GM21515 (cell line): ENCODE data around the gene SECTM1.

Source experiments
- ATAC-seq: cut with Tn5 transposase; IDR thresholded peaks from one replicate; pipeline ENCODE4 v1.9.1; 2021; ENCODE audit not compliant: unreplicated experiment

The SECTM1 gene

DNA sequence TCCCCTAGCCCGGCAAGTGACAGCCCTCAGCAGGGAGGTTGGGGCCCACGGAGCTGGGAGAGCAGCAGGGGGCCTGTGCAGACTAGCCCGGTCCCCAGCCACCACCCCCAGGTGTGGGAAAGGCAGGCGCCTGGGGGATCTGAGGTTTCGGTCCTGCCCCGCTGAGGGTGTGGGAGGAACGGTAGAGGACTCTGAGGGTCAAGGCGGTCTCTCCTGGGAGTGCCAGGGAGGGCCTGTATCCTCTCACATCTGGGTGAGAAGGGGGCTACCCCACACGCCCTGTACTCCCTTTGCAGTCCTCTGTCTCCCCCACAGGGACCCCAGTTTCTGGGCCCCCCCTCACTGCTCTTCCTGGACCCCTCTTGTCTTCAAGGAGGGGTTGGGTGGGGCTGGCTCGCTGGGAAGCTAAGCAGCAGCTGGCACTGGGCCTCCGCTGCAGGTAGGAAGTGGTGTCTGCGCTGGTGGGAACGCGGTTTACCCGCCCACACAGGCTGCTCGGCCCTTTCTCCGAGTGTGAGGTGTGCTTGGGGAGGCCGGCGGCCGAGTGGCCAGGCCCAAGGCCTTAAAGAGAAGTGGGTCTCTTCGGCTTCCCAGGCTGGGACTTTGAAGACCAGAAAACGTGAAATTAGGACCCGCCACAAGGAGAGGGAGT lies 31.5 kb downstream of the SECTM1 start:
- ATAC-seq: no peak

DNA sequence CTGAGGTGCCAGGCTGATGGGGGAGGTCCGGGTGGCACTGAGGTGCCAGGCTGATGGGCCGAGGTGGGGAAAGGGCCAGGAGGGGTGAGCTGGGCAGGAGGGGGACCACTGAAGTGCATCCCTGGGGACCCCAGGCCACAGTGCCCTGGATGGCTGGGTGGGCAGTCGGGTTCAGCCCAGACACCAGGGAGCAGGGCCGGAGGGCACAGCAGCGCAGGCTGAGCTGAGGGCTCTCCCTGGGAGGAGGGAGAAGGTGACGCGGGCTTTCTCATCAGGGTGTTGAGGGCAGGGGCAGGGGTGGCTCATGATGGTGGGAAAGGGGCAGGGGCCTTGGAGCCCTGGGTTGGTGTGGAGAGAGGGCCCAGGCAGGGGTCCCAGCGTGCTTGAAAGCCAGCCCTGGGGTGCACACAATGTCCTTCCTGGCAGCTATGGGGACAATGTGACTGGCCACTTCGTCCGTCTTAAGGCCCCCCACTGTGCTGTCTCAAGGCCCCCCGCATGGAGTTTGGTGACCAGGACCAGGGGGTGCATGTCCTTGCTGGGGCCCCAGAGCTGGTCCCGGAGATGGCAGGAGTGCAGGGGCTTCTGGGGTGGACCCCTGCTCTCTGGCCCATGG lies 32.2 kb downstream of the SECTM1 start:
- ATAC-seq: no peak

GRCh38 chr17:82300707-82301270 lies 32.8 kb downstream of the SECTM1 start:
- ATAC-seq: no peak

- no peak for ATAC-seq
These were observed 33.3 kb downstream of the SECTM1 start for GRCh38 chr17:82300228-82300627.

DNA sequence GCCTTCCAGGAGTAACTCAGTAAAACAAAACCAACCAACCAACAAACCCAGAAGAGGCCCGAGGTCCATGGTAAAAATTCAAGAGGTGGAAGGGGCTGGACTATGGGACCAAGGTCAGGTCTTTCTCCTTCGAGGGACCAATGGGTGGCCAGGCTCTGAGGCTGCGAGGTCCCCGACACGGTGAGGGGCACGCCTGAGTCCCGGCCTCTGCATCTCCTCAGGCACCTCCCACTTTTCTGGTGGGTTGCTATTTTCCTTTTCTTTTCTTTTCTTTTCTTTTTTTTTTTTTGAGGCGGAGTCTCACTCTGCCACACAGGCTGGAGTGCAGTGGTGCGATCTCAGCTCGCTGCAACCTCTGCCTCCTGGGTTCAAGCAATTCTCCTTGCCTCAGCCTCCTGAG lies 34.1 kb downstream of the SECTM1 start:
- ATAC-seq: no peak

GRCh38 chr17:82298538-82299421 lies 34.8 kb downstream of the SECTM1 start:
- ATAC-seq: no peak

- no peak for ATAC-seq
These were observed 35.6 kb downstream of the SECTM1 start for GRCh38 chr17:82297714-82298537.

DNA sequence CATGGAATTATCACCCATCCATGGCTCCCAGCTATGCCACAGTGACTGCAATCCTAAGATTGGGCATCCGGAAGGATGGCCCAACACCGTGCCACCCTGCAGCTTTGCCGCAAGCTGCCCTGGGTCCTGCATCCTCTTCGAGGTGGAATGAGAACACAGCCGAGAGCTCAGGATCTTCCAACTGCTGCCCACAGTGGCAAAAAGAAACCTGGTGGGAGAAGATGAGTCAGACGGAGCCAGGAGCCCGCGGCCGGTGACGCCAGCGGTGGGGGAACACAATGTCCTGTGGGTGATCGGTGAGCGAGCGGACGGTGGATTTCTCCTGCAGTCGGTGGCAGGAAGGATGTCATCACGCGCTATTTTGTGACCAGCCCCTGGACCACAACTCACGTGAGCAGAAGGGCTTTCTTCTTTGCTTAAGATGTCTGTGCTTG lies 36.3 kb downstream of the SECTM1 start:
- ATAC-seq: no peak

- no peak for ATAC-seq
These were observed 36.9 kb downstream of the SECTM1 start for GRCh38 chr17:82296511-82297279.

DNA sequence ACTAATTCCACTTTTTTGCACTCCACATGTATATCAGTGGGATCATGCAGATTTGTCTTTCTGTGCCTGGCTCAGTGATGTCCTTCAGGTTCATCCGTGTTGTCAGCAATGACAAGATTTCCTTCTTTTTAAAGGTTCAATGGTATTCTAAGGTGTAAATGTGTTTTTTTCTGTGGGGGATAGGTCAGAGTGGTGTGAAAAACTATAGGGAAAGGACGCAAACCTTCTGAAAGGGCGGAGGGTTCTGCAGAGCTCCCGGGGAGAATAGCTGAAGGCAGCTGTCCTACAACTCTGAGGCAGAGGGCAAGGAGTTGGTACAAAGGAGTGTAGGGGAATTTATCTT lies 38.1 kb downstream of the SECTM1 start:
- ATAC-seq: no peak

DNA sequence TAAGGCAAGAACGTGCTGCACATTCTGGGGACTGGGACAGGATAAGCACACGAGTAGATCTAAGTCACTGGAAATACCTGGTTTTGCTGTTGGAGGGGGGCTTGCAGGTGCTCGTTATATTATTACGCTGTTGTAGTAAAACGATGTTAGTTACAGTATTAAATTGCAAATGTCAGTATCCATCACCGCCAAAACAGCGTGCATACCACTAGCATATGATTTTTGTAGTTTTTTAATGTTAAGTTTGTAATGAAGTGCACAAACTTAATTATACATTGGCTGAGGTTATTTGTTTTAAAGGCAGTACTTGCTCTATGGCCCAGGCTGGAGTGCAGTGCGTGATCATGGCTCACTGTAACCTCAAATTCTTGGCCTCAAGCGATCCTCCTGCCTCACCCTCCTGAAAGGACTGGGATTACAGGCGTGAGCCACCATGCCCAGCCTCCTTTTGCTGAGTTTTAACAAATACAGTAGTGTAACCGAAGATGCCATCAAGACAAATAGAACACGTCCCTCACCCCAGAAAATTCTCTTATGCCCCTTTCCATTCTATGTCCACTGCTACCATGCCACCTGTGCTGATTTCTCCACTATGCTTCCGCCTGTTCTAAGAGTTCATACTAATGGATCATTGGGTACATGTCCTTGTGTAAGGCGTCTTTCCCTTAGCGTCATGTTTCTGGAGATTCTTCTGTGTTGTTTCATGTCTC lies 39.3 kb downstream of the SECTM1 start:
- no peak for ATAC-seq

DNA sequence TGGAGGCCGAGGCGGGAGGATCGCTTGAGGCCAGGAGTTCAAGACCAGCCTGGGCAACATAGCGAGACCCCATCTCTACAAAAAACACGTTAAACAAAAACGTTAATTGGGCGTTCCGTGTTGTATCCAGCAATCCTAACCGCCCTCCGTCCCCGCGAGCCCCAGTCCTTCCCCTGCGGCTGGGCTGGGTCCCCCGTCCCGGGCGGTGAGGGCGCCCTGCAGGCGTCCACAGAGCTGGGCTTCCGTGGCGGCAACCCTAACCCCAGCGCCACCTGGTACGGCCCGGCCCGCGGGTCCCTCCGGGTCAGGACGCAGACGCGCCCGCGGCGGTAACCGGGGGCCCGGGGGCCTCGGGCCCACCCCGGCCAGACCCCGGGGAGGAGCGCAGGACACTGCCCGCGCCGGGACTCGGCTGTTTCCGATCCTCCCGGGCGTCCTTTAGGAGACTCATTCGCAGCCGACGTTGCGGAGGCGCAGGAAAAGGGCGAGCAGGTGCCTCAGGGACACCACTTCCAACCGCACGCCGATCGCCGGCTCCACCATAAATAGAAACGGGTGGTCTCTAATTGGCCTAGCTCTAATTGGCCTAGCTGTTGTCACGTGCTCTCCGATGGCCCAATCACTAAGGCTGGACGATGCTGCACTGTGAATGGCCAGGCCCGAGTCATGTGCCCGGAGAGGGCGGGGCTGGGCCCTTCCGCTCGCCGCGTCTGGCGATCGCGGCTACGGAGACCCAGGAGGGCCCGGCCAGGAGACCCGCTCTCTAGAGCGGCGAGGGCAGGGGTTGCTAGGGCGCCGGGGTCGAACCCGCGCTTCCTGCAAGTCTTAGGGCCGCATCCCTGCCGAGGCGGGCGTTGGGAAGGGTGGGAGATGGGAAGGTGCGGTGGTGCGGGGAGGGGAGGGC lies 41.1 kb downstream of the SECTM1 start:
- peak; percentile 90 for ATAC-seq

DNA sequence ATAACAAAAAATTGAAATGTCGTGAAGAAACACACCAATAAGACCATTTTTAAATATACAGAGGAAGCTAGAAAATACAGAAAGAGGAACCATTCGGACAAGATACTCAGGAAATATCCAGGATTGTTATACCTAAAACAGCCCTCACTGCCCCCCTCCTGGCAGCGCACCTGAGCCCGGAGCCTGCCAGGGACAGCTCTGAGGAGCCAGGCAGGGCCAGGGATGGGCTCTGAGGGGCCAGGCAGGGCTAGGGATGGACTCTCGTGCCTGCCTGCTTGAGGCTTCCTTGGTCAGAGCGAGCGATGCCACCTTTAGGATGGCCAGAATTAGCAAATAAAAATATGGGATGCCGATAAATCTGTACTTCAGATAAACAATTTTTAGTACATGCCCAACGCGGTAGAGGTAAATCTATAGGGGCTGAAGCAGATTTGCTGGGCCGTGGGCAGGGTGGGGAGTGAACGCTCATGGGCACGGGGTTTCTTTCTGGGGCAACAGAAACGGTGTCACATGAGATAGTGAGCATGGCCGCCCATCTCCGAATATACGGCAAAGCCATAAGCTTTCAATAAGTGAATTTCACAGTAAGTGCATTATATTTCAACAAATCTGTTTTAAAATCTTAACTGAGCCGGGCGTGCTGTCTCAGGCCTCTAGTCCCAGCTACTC lies 41.9 kb downstream of the SECTM1 start:
- ATAC-seq: no peak

- no peak for ATAC-seq
These were observed 45.4 kb downstream of the SECTM1 start for GRCh38 chr17:82287868-82288801.

- ATAC-seq: no peak
These were observed 46.3 kb downstream of the SECTM1 start for GRCh38 chr17:82287013-82287867.

DNA sequence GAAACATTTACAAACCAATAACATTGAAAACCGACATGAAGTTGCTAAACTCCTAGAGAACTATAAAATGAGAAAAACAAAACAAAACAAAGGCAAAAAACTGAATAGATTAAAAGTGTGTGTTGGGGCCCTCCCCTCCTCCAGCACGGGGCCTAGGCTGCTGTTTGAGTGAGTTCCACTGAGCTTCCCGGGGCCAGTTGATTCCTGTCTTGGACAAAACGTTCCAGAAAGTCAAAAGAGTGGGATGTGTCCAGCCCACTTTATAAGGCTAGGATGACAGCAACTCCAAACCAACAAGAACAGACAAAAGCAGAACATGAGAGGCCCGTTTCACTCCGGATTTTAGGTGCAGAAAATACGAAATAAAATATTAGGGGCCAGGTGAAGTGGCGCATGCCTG lies 48.4 kb downstream of the SECTM1 start:
- ATAC-seq: no peak
